Activated CD8-positive, alpha-beta memory T cell treated with anti-CD3 and anti-CD28 coated beads for 24 hours (primary cell): ENCODE data around the gene B4GALNT1.
"Not testable (repeated sequence)": the region's sequence is repeated elsewhere in the genome, so short reads cannot be mapped to it uniquely, and the experiment has no call there.

ENCODE experiments used
- DNase-seq: peaks from one replicate; pipeline ENCODE4 v3.0.0-alpha.2; 2020

The B4GALNT1 gene

DNA sequence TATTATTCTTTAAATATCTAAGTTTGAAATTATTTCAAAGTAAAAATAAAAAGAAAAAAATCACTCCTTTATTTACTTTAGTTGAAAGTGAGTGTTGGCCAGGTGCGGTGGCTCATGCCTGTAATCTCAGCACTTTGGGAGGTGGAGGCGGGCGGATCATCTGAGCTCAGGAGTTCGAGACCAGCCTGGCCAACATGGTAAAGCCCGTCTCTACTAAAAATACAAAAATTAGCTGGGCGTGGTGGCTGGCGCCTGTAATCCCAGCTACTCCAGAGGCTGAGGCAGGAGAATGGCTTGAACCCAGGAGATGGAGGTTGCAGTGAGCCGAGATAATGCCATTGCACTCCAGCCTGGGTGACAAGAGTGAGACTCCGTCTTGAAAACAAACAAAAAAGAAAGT, 3.7 kb upstream of the B4GALNT1 start:
- DNase-seq: not testable (repeated sequence)

DNA sequence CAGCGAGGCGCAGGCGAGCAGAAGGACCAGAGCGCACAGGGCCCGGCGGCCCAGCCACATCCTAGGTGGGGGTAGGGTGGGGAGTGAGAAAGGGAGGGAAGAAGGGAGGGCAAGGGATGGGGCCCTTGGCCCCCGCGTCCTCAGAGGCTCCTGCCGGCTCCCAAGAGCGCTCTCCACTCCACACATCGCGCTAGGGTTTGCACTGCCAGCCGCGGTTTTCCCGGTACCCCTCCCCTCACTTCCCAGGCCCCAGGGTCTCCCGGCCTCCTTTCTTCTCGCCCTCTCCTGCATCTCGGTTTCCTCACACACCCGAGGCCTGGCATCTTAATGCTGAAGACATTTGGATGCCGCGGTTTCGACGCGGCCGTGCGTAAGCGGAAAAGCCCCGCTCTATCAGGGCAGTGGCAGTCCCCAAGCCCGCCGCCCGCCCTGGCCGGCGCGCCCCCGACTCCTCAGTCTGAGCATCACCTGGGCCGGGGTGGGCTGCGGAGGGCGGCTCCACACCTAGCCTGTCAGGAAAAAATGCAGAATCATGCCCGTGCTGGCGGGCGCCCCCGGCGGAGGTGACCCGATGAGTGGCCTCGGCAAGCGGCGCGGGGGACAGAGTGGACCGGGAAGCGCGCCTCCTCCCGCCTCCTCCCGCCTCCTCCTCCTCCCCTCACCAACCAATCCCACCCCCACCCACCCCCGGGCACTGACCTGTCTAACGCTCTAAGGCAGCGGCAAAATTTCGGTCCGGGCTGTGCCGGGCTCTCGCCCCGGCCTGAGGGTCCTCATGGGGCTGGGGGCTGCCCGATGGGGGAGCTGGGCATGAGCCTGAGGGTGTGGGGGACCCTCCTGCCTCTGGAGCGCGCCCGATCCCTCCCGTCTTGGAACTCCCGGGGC, 686 bp downstream of the B4GALNT1 start:
- peak; percentile 74 for DNase-seq

DNA sequence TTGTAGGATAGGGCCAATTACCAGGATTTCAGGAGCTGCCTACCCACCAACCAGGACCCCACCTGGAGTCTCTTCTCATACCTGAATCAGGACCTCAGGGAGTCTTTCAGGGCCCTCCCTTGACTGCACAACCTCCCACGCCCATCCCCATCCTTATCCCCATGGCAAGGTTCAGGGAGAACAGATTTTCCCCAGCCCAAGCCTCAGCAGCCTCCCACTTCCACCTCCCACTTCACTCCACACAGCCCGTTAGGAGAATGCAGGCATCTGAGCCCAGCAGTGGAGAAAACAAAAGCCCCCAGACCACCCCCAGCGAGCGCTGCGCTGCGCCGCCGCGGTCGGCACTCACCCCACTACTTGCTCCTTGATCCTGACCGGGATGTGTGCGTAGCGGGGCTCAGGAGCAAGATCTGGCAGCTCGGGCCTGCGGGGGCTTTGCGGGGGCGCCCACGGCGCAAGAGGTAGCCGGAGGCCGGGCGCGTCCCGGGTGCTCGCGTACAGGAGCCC, 1.4 kb downstream of the B4GALNT1 start:
- no peak for DNase-seq

GRCh38 chr12:57630891-57631433, 2.0 kb downstream of the B4GALNT1 start:
- DNase-seq: no peak

DNA sequence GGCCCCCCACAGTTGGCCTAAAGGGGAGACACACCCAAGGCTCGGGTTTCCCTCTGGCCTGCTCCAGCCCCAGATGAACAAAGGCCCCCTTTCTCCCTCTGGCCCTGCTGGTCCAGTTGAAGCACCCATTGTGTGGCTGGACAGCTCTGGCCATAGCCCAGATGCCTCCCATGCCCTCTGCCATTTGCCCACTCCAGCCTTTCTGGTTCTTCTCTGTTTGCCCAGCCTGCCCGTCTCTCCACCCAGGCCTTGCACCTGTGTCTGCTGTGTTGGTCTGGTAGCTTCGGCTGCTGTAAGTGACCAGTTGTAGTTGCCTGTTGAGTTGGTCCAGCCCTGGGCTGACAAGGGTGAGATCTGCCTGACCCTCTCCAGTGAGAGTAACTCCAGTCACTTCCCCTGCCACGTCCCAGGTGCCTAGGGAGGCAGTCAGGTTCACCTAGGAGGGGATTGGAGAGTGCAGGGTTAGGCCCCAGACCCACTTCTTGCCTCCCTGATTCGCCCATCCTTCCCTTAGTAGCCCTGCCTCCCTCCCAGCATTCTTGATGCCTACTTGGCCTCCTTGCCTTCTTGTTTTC, 3.0 kb downstream of the B4GALNT1 start:
- no peak for DNase-seq

DNA sequence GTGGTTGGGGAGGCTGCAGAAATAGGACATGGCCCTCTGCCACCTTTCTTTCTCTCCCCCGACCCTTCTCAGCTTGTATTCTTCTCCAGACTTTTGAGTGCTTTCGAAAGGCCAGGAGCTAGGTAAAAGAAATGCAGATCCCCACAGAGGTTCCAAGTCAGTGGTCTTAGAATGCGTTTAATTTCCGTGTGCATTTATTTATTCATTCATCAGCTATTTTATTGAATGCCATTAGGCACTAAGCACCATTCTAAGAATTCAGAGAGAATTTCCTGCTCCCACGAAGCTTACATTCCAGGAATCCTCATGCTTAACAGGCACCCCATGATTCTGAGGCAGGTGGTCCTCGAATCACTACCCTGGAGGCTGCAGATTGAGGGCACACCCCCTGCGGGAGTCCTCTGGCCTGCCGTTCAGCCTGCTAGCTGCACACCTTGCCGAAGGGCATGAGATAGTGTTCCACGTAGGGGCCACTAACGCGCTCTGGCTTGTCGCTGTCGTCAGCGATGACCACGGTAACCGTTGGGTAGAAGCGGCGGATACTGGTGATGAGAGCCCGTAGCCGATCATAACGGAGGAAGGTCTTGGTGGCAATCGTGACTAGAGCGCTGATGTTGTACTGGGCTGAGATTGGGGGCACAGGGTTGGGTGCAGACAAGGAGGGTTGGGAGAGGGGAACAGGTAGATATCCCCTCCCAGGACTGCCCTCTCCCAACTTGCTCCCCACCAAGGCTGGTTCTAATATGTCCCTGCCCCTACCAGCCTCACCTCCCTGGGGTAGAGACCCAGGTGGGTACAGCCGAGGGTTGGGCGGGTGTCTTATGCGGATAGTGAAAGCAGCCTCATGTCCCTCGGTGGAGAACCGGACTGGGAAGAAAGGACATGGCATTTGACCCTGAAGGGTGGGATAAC, 4.5 kb downstream of the B4GALNT1 start:
- no peak for DNase-seq

GRCh38 chr12:57627501-57628279, 5.3 kb downstream of the B4GALNT1 start:
- no peak for DNase-seq

- DNase-seq: peak; percentile 42
Measured at GRCh38 chr12:57626921-57627445, 6.0 kb downstream of the B4GALNT1 start.

DNA sequence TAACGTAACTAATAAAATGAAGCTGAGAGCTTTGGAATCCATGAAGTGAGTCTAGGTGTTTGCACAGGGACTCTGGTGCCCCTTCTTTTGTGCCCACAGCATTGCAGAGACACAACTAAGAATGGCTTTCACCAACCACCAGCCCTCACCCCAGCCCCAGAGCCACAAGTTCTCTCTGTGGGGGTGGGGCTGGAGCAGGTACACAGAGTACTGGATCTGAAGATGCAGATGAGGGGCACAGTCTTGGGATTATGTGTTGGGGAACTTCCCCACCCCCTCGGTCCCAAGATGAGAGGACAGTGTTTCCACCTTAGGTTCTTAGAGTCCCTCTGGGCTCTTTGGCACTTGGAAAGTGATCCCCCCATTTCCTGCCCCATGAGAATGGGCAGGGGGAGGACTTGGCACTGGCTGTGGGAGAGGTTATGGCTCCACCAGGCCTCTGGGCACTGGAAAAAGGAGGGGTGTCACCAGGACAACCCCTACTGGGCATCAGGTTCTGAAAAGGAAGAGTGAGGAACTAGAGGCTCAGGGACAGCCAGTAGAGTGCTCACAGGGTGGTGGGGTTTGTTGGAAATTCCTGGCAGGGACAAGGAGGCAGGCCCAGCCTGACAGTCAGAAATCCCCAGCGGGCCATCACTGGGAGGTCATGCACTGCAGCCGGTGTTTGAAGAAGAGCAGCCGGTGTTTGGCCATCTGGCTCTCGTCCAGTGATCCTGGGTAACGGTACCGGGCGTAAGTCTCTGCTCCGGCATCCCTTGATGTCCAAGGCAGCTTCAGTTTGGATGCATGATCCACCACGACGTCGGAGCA, 6.7 kb downstream of the B4GALNT1 start:
- no peak for DNase-seq

GRCh38 chr12:57625261-57626032, 7.6 kb downstream of the B4GALNT1 start:
- peak; percentile 52 for DNase-seq

DNA sequence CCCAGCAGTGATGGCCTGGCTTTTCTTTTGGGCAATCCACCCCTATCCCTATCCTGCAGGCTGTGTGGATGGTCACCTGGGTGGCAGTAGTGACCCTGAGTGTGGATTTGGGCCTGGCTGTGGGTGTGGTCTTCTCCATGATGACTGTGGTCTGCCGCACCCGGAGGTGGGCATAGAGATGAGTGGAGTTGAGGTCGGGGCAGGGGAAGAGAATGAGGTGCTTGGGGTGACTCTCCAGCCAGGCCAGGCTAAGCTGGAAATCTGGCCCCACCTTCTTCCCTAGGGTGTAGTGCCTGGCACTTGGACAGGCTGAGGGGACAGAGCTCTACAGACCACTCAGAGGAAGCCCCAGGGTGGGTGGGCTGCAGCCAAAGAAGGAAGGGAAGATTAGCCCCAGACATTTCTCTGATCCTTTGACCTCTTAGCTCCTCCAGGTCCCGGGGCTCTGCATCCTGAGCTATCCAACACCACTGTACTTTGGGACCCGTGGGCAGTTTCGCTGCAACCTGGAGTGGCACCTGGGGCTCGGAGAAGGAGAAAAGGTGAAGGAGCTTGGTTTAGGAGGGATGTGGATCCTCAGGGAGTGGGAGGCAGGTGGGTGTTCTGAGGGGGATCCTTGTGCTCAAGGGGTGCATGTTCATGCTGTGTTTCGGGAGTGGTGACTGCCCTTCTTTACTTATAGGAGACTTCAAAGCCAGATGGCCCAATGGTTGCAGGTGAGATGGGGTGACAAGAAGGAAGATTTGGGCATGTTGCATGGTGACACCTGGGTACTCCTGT, 8.4 kb downstream of the B4GALNT1 start:
- DNase-seq: no peak

GRCh38 chr12:57623811-57624390, 9.1 kb downstream of the B4GALNT1 start:
- DNase-seq: no peak

DNA sequence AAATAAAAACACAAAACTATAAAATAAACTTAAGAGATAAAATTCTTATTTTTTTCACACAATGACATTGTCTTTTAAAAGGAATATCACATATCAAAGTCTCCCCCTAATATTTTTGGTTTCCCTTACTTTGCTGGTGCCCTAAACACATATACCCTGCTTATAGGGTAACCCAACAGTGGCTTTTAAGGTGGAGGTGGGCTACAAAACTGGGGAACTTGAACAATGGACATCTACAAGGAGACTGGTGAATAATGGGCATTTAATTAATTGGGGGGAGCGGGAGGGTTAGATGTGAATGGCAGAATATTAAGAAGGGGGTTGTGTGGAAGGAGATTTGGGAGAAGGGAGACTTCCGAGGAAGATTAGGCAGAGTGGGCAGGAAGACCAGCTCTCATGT, 9.6 kb downstream of the B4GALNT1 start:
- DNase-seq: no peak

- DNase-seq: no peak
Measured at GRCh38 chr12:57622293-57623245, 10.4 kb downstream of the B4GALNT1 start.

DNA sequence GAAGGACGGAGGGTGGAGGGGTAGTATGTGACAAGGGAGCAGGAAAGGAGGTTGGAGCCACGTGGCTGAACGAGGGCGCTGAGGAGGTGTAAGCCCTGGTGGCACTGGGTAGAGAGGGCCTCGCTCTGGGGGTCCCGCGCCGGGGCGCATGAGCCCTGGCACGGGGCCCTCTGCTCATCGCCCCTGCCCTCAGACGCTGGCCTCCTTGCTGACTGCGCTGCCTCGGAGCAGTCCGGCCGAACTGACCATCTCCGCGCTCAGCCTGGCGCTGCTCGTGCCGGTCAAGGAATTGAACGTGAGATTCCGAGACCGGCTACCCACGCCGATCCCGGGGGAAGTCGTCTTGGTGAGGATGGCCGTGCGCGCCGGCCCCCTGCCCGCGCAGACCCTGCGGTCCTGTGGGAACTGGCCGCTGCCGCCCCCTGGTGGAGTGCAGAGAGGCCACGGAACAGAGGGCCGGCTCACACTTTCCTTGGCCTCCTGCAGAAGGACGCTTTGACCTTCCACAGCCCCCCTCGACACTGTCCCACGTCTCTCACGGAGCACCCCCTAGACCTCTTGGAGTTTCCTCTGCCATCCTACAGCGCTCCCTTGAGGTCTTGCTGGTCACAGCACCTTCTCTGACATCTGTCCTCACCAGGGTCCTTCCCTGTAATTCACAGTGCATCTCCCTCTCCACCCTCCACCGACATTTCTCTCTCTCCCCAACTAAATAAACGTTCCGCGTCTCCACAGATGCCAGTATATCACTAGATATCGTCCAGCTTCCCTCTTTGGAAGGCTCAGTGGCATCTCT, 11.3 kb downstream of the B4GALNT1 start:
- peak; percentile 87 for DNase-seq

GRCh38 chr12:57620936-57621496, 12.0 kb downstream of the B4GALNT1 start:
- peak; percentile 74 for DNase-seq
